ENCODE data around the gene CD79B.

DNA sequence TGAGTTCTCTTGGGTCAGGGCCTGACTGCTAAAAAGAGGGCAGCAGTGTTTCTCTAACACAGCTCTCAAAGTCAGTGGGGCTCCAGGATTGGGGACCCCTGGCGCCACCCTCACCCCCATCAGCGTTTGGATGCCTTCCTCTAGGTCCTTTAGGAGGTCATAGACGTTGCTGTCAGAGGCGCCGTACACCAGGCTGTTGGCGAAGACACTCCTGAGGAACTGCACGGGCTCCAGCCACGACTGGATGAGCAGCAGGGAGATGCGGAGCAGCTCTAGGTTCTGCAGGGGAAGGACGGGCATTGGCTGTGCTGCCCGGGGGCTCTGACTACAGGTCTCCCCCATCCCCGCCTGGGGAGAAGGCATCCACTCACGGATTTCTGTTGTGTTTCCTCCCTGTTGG, 14.5 kb downstream of the CD79B start:
- TF ChIP-seq, protein P1, sequence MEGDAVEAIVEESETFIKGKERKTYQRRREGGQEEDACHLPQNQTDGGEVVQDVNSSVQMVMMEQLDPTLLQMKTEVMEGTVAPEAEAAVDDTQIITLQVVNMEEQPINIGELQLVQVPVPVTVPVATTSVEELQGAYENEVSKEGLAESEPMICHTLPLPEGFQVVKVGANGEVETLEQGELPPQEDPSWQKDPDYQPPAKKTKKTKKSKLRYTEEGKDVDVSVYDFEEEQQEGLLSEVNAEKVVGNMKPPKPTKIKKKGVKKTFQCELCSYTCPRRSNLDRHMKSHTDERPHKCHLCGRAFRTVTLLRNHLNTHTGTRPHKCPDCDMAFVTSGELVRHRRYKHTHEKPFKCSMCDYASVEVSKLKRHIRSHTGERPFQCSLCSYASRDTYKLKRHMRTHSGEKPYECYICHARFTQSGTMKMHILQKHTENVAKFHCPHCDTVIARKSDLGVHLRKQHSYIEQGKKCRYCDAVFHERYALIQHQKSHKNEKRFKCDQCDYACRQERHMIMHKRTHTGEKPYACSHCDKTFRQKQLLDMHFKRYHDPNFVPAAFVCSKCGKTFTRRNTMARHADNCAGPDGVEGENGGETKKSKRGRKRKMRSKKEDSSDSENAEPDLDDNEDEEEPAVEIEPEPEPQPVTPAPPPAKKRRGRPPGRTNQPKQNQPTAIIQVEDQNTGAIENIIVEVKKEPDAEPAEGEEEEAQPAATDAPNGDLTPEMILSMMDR (IDR thresholded peaks at IDR 0.05), result no peak
- TF ChIP-seq EZH2 (IDR thresholded peaks at IDR 0.05), result no peak

Measured in neural progenitor cell (in vitro differentiated cells).